Breast epithelium (tissue), 4 donors: ENCODE data around the gene TNFSF8. TPM values are rescaled to one million over a fixed set of nuclear protein-coding genes. Genes with fewer than 3 reads are reported as not detected.

ENCODE experiments used
- DNase-seq, 2 donors: peaks; one replicate each; pipeline ENCODE4 v3.0.0-alpha.2; 2019; ENCODE audit warnings: low spot score in 2 of 2
- H3K27ac ChIP-seq, 2 donors: fragments of 200-600 bp; sonication (generic) in 1 of 2; one replicate each; pipeline ENCODE4 v1.5.1; 2016 to 2019; ENCODE audit warnings: mild to moderate bottlenecking in 1 of 2
- H3K27me3 ChIP-seq, 2 donors: fragments of 200-600 bp; sonication (generic) in 1 of 2; one replicate each; pipeline versions ENCODE4 v1.5.1 to v1.6.0; 2017 to 2019; ENCODE audit warnings: control low read depth in 1 of 2, mild to moderate bottlenecking in 1 of 2
- H3K36me3 ChIP-seq: fragments of 200-600 bp; one replicate; pipeline ENCODE4 v1.5.1; 2019
- H3K4me1 ChIP-seq, 2 donors: fragments of 200-600 bp; sonication (generic); one replicate each; pipeline ENCODE4 v1.5.1; 2016 to 2019; ENCODE audit warnings: control low read depth in 1 of 2
- H3K4me3 ChIP-seq, 3 donors: fragments of 200-600 bp; sonication (generic); 1 replicate in 2 of 3; 2 replicates in 1 of 3; pipeline ENCODE4 v1.5.1; 2016 to 2019; ENCODE audit warnings: mild to moderate bottlenecking in 3 of 3, moderate library complexity in 2 of 3
- H3K9me3 ChIP-seq, 2 donors: fragments of 200-600 bp; sonication (generic) in 1 of 2; one replicate each; pipeline ENCODE4 v1.5.1; 2016 to 2019; ENCODE audit warnings: control low read depth in 1 of 2
- CTCF ChIP-seq, 3 donors: fragments of 450-650 bp; IDR thresholded peaks; one replicate each; pipeline ENCODE4 v1.5.1; 2016 to 2017; ENCODE audit warnings: antibody characterized with exemption in 3 of 3, mild to moderate bottlenecking in 3 of 3, moderate library complexity in 3 of 3
- POLR2A ChIP-seq: fragments of 450-650 bp; IDR thresholded peaks from one replicate; pipeline ENCODE4 v1.6.1; 2016; ENCODE audit warnings: antibody characterized with exemption, mild to moderate bottlenecking, moderate library complexity
- POLR2AphosphoS5 ChIP-seq, 3 donors: sonication (generic); formaldehyde crosslinking; IDR thresholded peaks; one replicate each; pipeline ENCODE4 v1.6.1; 2017; ENCODE audit warnings: antibody characterized with exemption in 3 of 3
- intact Hi-C: fragments of 100-400 bp; cut with DNase I; formaldehyde crosslinking; loops from one replicate; pipeline ENCODE4 v1.15.1; 2023; ENCODE audit warnings: low total_unique reads
- total RNA-seq, 3 donors: library from RNA; depleted of rRNA; stranded (reverse); fragments of >200 nt; gene quantifications; one replicate each; pipeline ENCODE4 v1.1.0, GENCODE V29; 2016

Gene TNFSF8
- total RNA-seq, 3 donors from 2014 or later = 2.6 to 9.8 (median 4.7) TPM

DNA sequence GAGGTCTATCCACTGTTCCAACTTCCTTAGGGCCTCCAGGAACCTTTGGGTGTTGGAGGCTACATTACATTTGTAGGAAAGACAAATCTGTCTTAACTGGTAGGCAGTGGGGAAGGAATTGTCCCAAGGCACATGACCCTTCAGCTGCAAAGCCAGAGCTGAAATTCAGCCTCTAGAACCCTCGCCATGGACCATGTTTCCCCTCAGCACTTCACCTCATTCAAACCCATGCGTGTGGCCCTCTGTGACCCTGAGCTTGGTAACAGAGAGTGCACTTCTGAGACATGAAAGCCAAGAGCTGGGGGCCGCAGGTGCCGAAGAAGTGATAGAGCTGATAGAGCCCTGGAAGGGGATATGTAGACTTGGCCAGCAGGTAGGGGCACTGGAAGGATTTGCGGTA lies 17.2 kb downstream of the TNFSF8 start:
- no peak for DNase-seq
- H3K4me1 ChIP-seq = peaks cover 4 to 19% of the 10 kb centered on the region in 2 donors
- no peak for TF ChIP-seq POLR2AphosphoS5 (IDR thresholded peaks at IDR 0.05)
- TF ChIP-seq CTCF (IDR thresholded peaks at IDR 0.05) = no peak
- no peak for TF ChIP-seq POLR2A
- H3K9me3 ChIP-seq = no peaks in the 10 kb centered on the region
- no peak overlapping the region for H3K27ac ChIP-seq
- intact Hi-C loops = loop anchor here (5.0 kb wide), 1 partner anchor 171 kb away; no protein-coding TSS in a partner anchor
- H3K27me3 ChIP-seq = no peaks in the 10 kb centered on the region
- no peaks in the 10 kb centered on the region for H3K36me3 ChIP-seq
- H3K4me3 ChIP-seq = no peak overlapping the region

DNA sequence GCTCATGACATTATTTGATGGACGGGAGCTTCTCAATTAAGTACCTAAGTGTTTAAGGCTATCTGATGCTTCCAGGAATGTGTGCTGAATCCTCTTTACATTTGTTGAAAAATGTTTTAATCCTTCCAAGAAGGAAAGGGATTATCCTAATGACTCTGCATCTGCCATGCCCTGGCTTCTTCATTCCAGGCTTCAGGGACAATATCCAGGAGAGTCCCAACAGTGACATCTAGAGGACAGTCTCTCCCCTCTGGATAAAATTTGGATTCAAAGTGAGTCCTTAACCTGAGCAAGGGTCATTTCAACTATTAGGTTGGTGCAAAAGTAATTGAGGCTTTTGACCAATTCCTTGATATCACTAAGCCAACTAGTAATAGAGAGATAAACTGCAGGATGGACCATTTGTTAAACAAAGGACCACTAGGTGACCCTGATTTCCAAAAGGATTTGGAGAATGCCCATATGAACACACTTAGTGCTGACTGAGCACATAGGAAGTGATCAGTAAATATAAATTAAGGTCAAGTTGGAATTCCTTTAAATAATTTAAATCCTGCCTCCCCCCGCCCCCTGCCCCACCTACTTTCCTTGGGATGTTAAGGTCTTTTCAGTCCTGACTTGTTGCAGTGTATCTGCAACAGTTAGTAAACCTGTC lies 19.1 kb downstream of the TNFSF8 start:
- H3K9me3 ChIP-seq = no peaks in the 10 kb centered on the region
- peak overlapping the region; percentile 53 to 59 for H3K27ac ChIP-seq
- H3K4me3 ChIP-seq = no peak overlapping the region
- no peak for DNase-seq
- H3K4me1 ChIP-seq = peaks cover 4 to 19% of the 10 kb centered on the region in 2 donors
- TF ChIP-seq POLR2A (no peak), CTCF (IDR thresholded peaks at IDR 0.05) (peak; percentile 35 to 76 (median 58))
- no peaks in the 10 kb centered on the region for H3K36me3 ChIP-seq
- intact Hi-C loops = loop anchor here (5.0 kb wide), 1 partner anchor 169 kb away; no protein-coding TSS in a partner anchor
- no peaks in the 10 kb centered on the region for H3K27me3 ChIP-seq

DNA sequence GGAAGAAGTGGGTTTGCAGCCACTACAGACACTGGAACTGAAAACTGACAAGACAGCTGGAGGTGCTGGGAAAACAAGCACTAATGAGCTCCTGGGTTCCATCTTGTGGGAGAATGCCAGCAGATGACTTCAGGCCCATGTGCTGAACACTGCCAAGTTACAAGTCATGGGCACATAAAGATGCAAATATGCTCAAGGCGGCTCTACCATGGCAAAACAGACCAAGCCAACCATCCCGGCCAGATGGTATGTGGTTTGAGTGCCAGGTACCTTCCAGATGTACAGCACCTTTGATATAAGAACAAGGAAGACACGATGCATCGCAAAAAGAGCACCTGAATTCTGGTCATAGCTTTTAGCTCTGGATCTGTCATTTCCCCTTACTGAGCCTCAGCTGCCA lies 19.9 kb downstream of the TNFSF8 start:
- TF ChIP-seq POLR2AphosphoS5 (IDR thresholded peaks at IDR 0.05) (no peak), CTCF (IDR thresholded peaks at IDR 0.05) (no peak), POLR2A (no peak)
- intact Hi-C loops = loop anchor here (5.0 kb wide), 1 partner anchor 168 kb away; no protein-coding TSS in a partner anchor
- Histone ChIP-seq H3K4me3 (no peak overlapping the region), H3K27ac (peak overlapping the region; percentile 53 to 59), H3K27me3 (no peaks in the 10 kb centered on the region), H3K36me3 (no peaks in the 10 kb centered on the region), H3K9me3 (no peaks in the 10 kb centered on the region), H3K4me1 (peaks cover 4 to 19% of the 10 kb centered on the region in 2 donors)
- no peak for DNase-seq

DNA sequence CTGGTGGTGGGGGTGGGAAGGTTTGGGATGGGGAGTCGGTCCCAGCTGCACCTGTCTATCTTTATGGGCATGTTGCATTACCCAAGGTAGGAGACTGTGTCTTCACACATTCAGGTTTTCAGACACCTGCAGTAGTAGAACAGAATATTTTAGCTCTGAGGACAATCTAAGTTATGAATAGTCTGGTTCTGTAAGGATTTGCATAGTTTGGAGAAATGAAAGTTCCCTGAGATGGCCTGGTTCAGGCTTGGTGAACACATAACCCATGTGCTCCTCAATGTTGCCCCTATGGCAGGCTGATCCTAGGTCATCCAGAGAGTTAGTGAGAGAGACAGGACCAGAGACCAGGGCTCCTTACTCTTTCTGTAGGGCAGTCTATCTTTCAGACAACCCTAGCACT lies 20.7 kb downstream of the TNFSF8 start:
- H3K9me3 ChIP-seq = no peaks in the 10 kb centered on the region
- no peak overlapping the region for H3K4me3 ChIP-seq
- no peak overlapping the region for H3K27ac ChIP-seq
- H3K36me3 ChIP-seq = no peaks in the 10 kb centered on the region
- DNase-seq = no peak
- H3K4me1 ChIP-seq = peaks cover 4 to 19% of the 10 kb centered on the region in 2 donors
- no peak for TF ChIP-seq POLR2A
- no peak for TF ChIP-seq POLR2AphosphoS5 (IDR thresholded peaks at IDR 0.05)
- TF ChIP-seq CTCF (IDR thresholded peaks at IDR 0.05) = no peak
- intact Hi-C loops = loop anchor here (5.0 kb wide), 1 partner anchor 167 kb away; no protein-coding TSS in a partner anchor
- no peaks in the 10 kb centered on the region for H3K27me3 ChIP-seq

- TF ChIP-seq POLR2AphosphoS5 (IDR thresholded peaks at IDR 0.05) (no peak), POLR2A (no peak), CTCF (IDR thresholded peaks at IDR 0.05) (no peak)
- Histone ChIP-seq H3K36me3 (no peaks in the 10 kb centered on the region), H3K4me3 (no peak overlapping the region), H3K27me3 (no peaks in the 10 kb centered on the region), H3K4me1 (peaks cover 4 to 19% of the 10 kb centered on the region in 2 donors), H3K9me3 (no peaks in the 10 kb centered on the region), H3K27ac (peak overlapping the region; percentile 65 to 76)
- intact Hi-C loops = no loop called here
- no peak for DNase-seq
Observed at GRCh38 chr9:114908805-114909448, 21.5 kb downstream of the TNFSF8 start.
